Sigmoid colon (tissue), 7 donors: ENCODE data around the gene POLH. TPM values are rescaled to one million over a fixed set of nuclear protein-coding genes. Genes with fewer than 3 reads are reported as not detected.
"Not testable (repeated sequence)": the region's sequence is repeated elsewhere in the genome, so short reads cannot be mapped to it uniquely, and the experiment has no call there.

Experiments used
- DNase-seq: peaks from one replicate; pipeline ENCODE4 v3.0.0-alpha.2; 2019
- H3K27ac ChIP-seq, 4 donors: fragments of 200-600 bp; sonication (generic); one replicate each; pipeline ENCODE4 v1.5.1; 2016 to 2019; ENCODE audit warnings: mild to moderate bottlenecking in 1 of 4
- H3K27me3 ChIP-seq, 3 donors: fragments of 200-600 bp; sonication (generic); one replicate each; pipeline ENCODE4 v1.5.1; 2019; ENCODE audit warnings: mild to moderate bottlenecking in 1 of 3
- H3K36me3 ChIP-seq, 4 donors: fragments of 200-600 bp; sonication (generic); one replicate each; pipeline ENCODE4 v1.5.1; 2016 to 2019
- H3K4me1 ChIP-seq, 4 donors: fragments of 200-600 bp; sonication (generic); one replicate each; pipeline ENCODE4 v1.5.1; 2017 to 2019
- H3K4me3 ChIP-seq, 4 donors: fragments of 200-600 bp; sonication (generic); one replicate each; pipeline ENCODE4 v1.5.1; 2017 to 2019; ENCODE audit warnings: mild to moderate bottlenecking in 2 of 4, moderate library complexity in 1 of 4
- H3K9me3 ChIP-seq, 4 donors: fragments of 200-600 bp in 3 of 4; sonication (generic) in 3 of 4; one replicate each; pipeline versions ENCODE4 v1.5.1 to v1.6.1; 2013 to 2019
- EP300 ChIP-seq, 4 donors: sonication (generic); formaldehyde crosslinking; IDR thresholded peaks; one replicate each; pipeline ENCODE4 v1.6.1; 2017; ENCODE audit warnings: antibody characterized with exemption in 4 of 4
- POLR2A ChIP-seq, 2 donors: fragments of 450-650 bp; IDR thresholded peaks; one replicate each; pipeline ENCODE4 v1.6.1; 2016; ENCODE audit warnings: antibody characterized with exemption in 2 of 2, mild to moderate bottlenecking in 2 of 2, moderate library complexity in 2 of 2
- POLR2AphosphoS5 ChIP-seq, 4 donors: sonication (generic); formaldehyde crosslinking; IDR thresholded peaks; one replicate each; pipeline ENCODE4 v1.6.1; 2017; ENCODE audit warnings: antibody characterized with exemption in 4 of 4
- WGBS, 2 donors: extraction: QIAGEN DNeasy Blood & Tissue Kit; methylation state at CpG; one replicate each; pipeline ENCODE4 v1.1.7; 2013; 5-methylcytosine and 5-hydroxymethylcytosine counted together
- intact Hi-C: fragments of 100-400 bp; cut with DNase I; formaldehyde crosslinking; loops from one replicate; pipeline ENCODE4 v1.15.1; 2023
- polyA plus RNA-seq, 3 donors: library from polyadenylated mRNA; stranded (reverse); fragments of 200-250 nt; gene quantifications; one replicate each; pipeline ENCODE4 v1.2.3, GENCODE V29; 2013
- total RNA-seq, 4 donors: library from RNA; depleted of rRNA; stranded (reverse); fragments of >200 nt; gene quantifications; one replicate each; pipeline ENCODE4 v1.1.0, GENCODE V29; 2016
- TF ChIP-seq, protein P1 (sequence below), 4 experiments: fragments of 450-650 bp in 3 of 4; fragments of 200-600 bp in 1 of 4; IDR thresholded peaks; one replicate each; pipeline ENCODE4 v1.5.1; 2016 to 2019; ENCODE audit warnings: antibody characterized with exemption in 4 of 4, mild to moderate bottlenecking in 3 of 4, moderate library complexity in 2 of 4
- donor health status: healthy with polysubstance abuse.
- donor health status: Bipolar disorder and iron deficiency.
- donor health status: healthy.

POLH gene
- total and polyA plus RNA-seq, 7 donors: 1.8 to 7.8 (median 5.0) TPM

DNA sequence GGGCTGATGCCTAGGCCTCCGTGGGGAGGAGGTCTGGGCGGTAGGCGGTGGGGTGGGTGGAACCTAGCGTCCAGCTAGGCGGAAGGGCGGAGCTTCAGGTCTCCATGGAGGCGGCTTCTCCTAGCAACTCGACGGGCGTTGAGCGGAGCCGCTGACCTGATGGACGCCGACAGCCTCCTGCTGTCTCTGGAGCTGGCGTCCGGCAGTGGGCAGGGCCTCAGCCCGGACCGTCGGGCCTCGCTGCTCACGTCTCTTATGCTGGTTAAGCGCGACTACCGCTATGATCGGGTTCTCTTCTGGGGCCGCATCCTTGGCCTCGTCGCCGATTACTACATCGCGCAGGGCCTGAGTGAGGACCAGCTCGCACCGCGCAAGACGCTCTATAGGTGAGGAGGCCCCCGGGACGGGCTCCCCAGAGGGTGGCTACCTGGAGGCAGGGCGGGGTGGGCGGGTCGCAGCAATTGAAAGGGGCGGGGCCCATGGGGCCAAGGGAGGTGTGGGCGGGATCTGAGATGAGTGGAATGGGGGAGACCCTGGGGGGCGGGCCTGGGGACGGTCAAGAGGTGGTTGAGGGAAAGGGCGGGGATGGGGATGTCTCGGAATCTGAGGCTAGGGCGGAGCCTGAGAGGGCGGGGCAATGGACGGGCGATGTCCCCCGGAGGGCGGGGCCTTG, 69.1 kb downstream of the POLH start, which contains the start of gene RSPH9:
Gene RSPH9, plus strand, starts transcription at position 97 of the 673 bp plus-strand sequence. Its CDS starts 63 bp downstream, at position 160.
- peaks cover 4 to 19% (median 11%) of the 10 kb centered on the region in 4 donors for H3K36me3 ChIP-seq
- 8 to 10% methylated on average over 52 of the region's 52 CpGs for WGBS, 2 donors
- peak; percentile 83 for DNase-seq
- H3K4me1 ChIP-seq: peaks cover 0 to 13% (median 10%) of the 10 kb centered on the region in 4 donors
- intact Hi-C loops: no loop called here
- H3K27me3 ChIP-seq: no peaks in the 10 kb centered on the region
- H3K4me3 ChIP-seq: peak within 1 kb of the TSS; percentile 30 to 54 (median 49)
- H3K27ac ChIP-seq: peak within 1 kb of the TSS; percentile 20 to 64 (median 44)
- no peaks in the 10 kb centered on the region for H3K9me3 ChIP-seq
- TF ChIP-seq POLR2AphosphoS5 (IDR thresholded peaks at IDR 0.05) (no peak), EP300 (IDR thresholded peaks at IDR 0.05) (no peak), POLR2A (IDR thresholded peaks at IDR 0.05) (no peak)
- TF ChIP-seq, protein P1, sequence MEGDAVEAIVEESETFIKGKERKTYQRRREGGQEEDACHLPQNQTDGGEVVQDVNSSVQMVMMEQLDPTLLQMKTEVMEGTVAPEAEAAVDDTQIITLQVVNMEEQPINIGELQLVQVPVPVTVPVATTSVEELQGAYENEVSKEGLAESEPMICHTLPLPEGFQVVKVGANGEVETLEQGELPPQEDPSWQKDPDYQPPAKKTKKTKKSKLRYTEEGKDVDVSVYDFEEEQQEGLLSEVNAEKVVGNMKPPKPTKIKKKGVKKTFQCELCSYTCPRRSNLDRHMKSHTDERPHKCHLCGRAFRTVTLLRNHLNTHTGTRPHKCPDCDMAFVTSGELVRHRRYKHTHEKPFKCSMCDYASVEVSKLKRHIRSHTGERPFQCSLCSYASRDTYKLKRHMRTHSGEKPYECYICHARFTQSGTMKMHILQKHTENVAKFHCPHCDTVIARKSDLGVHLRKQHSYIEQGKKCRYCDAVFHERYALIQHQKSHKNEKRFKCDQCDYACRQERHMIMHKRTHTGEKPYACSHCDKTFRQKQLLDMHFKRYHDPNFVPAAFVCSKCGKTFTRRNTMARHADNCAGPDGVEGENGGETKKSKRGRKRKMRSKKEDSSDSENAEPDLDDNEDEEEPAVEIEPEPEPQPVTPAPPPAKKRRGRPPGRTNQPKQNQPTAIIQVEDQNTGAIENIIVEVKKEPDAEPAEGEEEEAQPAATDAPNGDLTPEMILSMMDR (IDR thresholded peaks at IDR 0.05): no peak

DNA sequence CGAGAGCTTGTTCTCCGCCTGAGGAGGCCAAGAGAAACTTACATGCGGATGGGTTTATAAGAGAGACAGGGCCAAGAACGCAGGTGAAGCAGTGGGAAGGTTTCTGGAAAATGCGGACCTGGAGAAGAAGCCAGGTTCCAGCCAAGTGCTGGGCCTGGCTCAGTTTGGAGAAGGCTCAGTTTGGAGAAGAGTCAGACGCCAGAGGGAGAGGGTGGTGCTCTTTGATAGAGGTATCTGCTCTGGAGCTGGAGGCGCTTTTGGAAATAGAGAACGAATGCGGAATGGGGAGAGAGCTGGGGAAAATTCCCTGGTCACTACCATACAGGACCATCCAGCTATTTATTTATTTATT, 69.6 kb downstream of the POLH start:
- intact Hi-C loops: no loop called here
- no peak for DNase-seq
- Histone ChIP-seq H3K4me1 (peaks cover 0 to 13% (median 10%) of the 10 kb centered on the region in 4 donors), H3K4me3 (peak overlapping the region; percentile 30 to 54 (median 49)), H3K36me3 (peaks cover 0 to 14% (median 6%) of the 10 kb centered on the region in 4 donors), H3K27me3 (no peaks in the 10 kb centered on the region), H3K27ac (peak overlapping the region in 3 of 4 donors; percentile 20 to 47 (median 41)), H3K9me3 (no peaks in the 10 kb centered on the region)
- TF ChIP-seq EP300 (IDR thresholded peaks at IDR 0.05) (no peak), POLR2A (IDR thresholded peaks at IDR 0.05) (no peak), POLR2AphosphoS5 (IDR thresholded peaks at IDR 0.05) (no peak)
- TF ChIP-seq, protein P1 (IDR thresholded peaks at IDR 0.05): no peak
- 11 to 18% methylated on average over 9 of the region's 9 CpGs for WGBS, 2 donors

DNA sequence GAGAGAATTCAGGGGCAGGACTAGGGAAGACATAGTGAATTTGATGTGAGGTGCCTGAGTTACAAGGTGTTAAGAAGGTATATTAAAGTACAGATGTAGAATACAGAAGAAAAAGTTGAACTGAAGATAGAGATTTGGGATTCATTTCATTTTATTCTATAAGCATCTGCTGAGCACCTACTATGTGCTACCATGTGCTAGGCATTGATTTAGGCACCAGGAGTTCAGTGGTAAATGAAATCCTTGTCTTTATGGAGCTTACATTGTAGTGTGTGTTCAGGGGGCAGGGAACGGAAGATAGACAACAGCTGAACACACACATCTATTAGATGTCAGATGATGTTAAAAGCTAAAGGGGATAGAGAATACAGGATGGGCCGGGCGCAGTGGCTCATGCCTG, 71.6 kb downstream of the POLH start:
- intact Hi-C loops: no loop called here
- 95 to 96% methylated on average over 3 of the region's 3 CpGs for WGBS, 2 donors
- TF ChIP-seq POLR2A (IDR thresholded peaks at IDR 0.05) (no peak), EP300 (IDR thresholded peaks at IDR 0.05) (no peak), POLR2AphosphoS5 (IDR thresholded peaks at IDR 0.05) (no peak)
- TF ChIP-seq, protein P1 (IDR thresholded peaks at IDR 0.05): no peak

DNA sequence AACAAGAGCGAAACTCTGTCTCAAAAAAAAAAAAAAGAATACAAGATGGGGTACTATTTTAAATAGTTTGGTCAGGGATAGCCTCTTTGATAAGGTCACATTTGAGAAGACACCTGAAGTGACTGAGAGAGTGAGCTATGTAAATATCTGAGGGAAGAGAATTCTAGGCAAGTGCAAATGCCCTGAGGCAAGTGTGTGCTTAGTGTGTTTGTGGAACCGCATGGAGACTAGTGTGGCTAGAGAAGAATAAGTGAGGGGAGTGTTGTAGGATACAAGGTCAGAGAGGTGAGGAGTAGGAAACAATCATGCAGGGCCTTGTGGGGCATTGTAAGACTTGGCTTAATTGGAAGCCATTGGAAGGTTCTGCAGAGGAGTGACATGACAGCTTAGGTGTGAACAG, 72.3 kb downstream of the POLH start:
- Histone ChIP-seq H3K4me3 (no peak overlapping the region), H3K36me3 (no peaks in the 10 kb centered on the region), H3K9me3 (no peaks in the 10 kb centered on the region), H3K27ac (no peak overlapping the region), H3K27me3 (no peaks in the 10 kb centered on the region), H3K4me1 (peaks cover 0 to 13% (median 10%) of the 10 kb centered on the region in 4 donors)
- DNase-seq: no peak
- 98% methylated on average over 2 of the region's 2 CpGs for WGBS, 2 donors
- intact Hi-C loops: no loop called here
- TF ChIP-seq POLR2A (IDR thresholded peaks at IDR 0.05) (no peak), EP300 (IDR thresholded peaks at IDR 0.05) (no peak), POLR2AphosphoS5 (IDR thresholded peaks at IDR 0.05) (no peak)

More for the DNA sequence above, 71.6 kb downstream of the POLH start:
- no peak overlapping the region for H3K4me3 ChIP-seq
- H3K27me3 ChIP-seq: no peaks in the 10 kb centered on the region
- no peak for DNase-seq
- H3K27ac ChIP-seq: no peak overlapping the region
- H3K9me3 ChIP-seq: no peaks in the 10 kb centered on the region
- H3K36me3 ChIP-seq: no peaks in the 10 kb centered on the region
- peaks cover 0 to 13% (median 10%) of the 10 kb centered on the region in 4 donors for H3K4me1 ChIP-seq

DNA sequence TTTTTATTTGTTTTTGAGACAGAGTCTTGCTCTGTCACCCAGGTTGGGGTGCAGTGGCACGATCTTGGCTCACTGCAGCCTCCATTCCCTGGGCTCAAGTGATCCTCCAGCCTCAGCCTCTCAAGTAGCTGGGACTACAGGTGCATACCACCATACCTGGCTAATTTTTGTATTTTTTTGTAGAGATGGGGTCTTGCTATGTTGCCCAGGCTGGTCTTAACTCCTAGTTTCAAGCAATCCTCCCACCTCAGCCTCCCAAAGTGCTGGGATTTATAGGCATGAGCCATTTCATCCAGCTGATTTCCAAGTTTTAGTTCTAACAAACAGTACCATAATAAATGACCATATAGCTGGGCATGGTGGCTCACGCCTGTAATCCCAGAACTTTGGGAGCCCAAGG, 76.8 kb downstream of the POLH start:
- H3K27ac ChIP-seq, H3K36me3 ChIP-seq, H3K4me3 ChIP-seq, H3K27me3 ChIP-seq, H3K4me1 ChIP-seq, DNase-seq, H3K9me3 ChIP-seq, intact Hi-C loops: not testable (repeated sequence)
- 96 to 97% methylated on average over 2 of the region's 2 CpGs for WGBS, 2 donors
